ENCODE results near the gene NYNRIN.

NYNRIN gene

DNA sequence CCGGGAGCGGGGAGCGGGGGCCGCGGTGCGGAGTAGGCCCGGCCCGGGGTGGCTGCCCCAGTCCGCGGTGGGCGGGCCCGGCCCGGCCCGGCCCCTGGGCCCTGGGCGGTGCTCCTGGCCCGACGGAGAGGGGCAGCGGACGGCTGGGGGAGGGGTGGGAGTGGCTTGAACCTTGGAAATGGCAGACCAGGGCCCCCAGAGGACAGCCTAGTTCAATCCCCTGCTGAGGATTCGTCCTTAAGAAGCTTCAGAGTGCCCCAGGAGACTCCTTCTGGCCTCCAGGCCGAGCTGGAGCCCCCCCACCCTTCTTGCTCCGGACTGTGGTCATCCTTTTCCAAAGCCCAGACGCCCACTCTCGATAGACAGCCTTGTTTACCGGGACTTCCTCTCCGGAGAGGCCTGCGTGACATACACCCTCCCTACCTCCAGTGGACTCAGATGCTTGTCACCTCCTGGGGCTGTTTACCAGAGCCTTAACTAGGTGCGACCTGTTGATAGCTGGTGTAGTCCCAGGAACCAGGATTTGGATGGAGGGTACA is 31.4 kb downstream of the NYNRIN start:
- H3K4me3 ChIP-seq (ENCODE audit: low read depth, low read length), result peak overlapping the region; percentile 75

DNA sequence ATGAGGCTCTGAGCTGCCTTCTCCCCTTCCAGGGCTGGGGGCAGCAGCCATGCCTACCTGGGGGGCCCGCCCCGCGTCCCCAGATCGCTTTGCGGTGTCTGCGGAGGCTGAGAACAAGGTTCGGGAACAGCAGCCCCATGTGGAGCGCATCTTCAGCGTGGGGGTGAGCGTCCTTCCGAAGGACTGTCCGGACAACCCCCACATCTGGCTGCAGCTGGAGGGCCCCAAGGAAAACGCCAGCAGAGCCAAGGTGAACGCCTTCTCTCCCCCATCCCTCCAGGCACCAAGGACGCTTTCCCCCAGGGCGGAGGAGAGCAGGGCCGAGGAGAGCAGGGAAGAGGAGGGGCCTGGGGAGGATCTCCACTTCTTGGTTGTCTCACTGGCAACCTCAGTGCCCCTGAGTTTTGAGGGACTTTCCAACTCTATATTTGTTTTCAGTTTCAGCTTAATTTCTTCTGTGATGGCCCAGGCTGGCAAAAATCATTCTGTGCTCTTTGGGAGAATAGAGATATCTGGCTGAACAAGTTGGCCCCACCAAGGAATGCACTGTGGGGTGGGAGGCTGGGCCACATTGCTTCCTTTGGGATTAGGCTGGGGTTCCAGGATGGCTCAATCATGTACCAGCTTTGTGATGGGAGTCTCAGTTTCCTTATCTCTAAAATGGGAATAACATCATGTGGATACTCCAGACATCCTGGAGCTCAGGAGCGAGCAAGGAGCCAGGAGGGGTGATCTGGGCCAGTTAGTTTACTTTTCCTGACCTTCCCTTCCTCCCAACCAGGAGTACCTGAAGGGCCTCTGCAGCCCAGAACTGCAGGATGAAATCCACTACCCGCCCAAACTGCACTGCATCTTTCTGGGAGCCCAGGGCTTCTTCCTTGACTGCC is 32.1 kb downstream of the NYNRIN start:
- peak overlapping the region; percentile 75 for H3K4me3 ChIP-seq (ENCODE audit: low read depth, low read length)

DNA sequence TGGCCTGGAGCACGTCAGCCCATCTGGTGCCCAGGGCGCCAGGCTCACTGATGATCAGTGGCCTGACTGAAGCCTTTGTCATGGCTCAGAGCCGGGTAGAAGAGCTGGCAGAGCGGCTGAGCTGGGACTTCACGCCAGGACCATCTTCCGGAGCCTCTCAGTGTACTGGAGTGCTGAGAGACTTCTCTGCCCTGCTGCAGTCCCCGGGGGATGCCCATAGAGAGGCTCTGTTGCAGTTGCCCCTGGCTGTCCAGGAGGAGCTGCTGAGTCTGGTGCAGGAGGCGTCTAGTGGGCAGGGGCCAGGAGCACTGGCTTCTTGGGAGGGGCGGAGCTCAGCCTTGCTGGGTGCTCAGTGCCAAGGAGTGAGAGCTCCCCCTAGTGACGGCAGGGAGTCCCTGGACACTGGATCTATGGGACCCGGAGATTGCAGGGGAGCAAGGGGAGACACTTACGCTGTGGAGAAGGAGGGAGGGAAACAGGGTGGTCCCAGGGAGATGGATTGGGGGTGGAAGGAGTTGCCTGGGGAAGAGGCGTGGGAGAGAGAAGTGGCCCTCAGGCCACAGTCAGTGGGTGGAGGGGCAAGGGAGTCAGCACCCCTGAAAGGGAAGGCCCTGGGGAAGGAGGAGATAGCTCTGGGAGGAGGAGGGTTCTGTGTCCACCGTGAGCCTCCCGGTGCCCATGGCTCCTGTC is 32.9 kb downstream of the NYNRIN start:
- peak overlapping the region; percentile 4 for H3K4me3 ChIP-seq (ENCODE audit: low read depth, low read length)

DNA sequence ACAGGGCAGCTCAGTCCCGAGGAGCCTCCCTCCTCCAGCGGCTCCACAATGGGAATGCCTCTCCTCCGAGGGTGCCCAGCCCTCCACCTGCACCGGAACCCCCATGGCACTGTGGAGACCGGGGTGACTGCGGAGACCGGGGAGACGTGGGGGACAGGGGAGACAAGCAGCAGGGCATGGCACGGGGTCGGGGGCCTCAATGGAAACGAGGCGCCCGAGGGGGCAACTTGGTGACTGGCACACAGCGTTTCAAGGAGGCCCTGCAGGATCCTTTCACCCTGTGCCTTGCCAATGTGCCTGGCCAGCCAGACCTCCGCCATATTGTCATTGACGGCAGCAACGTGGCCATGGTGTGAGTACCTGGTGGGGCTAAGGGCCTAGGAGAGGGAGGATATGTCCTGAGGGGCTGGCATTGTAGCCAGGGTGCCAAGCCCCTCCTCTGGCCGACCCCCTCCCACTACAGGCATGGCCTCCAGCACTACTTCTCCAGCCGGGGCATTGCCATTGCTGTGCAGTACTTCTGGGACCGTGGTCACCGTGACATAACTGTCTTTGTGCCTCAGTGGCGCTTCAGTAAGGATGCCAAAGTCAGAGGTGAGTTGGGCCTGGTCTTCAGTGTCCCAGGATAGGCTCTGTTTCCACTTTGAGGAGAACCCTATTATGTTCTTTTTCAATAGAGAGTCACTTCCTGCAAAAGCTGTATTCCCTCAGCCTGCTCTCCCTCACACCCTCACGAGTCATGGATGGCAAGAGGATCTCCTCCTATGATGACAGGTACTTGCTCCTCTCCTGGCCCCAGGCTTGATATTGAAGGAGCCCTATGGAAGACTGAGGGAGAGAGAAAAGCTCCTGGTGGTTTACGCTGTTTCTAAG is 33.7 kb downstream of the NYNRIN start:
- no peak overlapping the region for H3K4me3 ChIP-seq (ENCODE audit: low read depth, low read length)

DNA sequence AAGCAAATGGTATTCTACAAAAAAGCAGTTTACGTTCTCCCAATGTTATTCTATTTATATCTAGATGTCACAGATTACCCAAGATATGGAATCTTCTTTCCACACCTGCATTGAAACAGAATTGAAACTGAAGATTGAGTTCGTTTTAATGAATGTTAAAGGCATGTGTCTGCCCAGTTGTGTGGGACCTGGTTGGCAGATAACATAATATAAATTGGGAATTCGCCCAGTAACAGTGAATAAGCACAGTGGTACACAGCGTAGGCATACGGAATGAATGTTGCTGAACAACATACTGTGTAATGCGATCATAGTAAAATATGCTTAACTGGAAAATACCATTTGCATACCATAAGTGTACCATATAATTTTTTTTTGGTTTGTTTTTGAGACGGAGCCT is 35.2 kb downstream of the NYNRIN start:
- H3K4me3 ChIP-seq (ENCODE audit: low read depth, low read length), result no peak overlapping the region

DNA sequence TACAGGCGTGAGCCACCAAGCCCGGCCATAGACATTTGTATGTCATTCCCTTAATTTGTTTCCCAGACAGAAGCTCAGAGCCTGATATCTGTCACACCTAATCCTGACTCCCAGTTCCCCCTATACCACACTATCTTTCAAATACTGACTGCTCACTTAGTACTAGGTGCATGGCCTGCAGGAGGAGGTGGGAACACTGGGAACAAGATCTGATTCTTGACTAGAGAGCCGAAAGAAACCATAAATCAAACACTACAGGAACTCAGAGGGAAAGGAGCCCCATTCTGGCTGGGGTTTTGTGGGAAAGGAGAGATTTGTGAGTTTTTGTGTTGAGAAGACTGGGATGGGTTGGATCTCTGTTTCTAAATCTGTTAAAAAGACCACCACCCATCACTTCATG is 35.9 kb downstream of the NYNRIN start:
- H3K4me3 ChIP-seq (ENCODE audit: low read depth, low read length), result no peak overlapping the region

DNA sequence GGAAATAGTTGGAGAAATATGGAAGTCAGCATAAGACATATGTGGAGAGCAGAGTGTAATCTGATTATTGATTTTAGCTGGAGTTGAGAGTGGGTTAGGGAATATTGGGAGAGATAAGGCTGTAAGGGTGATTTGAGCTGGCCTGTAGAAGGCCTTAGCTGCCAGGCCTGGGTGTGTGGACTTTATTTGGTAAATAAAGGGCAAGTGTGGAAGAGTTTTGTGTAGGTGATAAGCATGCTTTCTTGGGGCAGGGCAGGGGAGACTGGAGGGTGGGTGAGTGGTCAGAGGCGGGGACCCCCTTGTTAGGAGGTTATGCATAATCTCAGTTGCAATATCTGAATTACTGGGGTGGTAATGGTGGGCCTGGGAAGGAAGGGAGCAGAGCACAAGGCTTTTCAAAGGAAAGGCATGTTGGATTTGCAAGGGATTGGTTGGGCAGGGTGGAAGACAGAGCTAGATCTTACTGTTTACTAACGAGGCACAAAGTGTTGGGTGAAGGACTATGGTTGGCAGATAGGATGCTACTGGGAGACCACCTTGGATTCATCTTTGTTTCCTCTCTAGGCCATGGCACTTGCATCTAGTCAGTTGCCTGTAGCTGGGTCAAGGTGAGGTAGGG is 36.5 kb downstream of the NYNRIN start:
- H3K4me3 ChIP-seq (ENCODE audit: low read depth, low read length), result no peak overlapping the region

DNA sequence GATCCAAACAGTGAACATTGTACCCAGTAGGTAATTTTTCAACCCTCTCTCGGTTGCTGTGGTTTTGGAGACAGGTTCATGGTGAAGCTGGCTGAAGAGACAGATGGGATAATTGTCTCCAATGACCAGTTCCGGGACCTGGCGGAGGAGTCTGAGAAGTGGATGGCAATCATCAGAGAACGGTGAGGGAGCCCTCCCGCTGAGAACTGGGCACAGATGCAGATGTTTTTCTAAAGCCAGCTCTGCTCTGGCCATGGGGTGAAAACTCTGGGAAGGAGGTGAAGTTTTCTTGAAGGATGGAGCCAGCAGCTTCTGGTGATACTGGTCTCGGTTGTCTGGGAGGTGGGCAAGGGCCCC is 37.2 kb downstream of the NYNRIN start:
- no peak overlapping the region for H3K4me3 ChIP-seq (ENCODE audit: low read depth, low read length)

DNA sequence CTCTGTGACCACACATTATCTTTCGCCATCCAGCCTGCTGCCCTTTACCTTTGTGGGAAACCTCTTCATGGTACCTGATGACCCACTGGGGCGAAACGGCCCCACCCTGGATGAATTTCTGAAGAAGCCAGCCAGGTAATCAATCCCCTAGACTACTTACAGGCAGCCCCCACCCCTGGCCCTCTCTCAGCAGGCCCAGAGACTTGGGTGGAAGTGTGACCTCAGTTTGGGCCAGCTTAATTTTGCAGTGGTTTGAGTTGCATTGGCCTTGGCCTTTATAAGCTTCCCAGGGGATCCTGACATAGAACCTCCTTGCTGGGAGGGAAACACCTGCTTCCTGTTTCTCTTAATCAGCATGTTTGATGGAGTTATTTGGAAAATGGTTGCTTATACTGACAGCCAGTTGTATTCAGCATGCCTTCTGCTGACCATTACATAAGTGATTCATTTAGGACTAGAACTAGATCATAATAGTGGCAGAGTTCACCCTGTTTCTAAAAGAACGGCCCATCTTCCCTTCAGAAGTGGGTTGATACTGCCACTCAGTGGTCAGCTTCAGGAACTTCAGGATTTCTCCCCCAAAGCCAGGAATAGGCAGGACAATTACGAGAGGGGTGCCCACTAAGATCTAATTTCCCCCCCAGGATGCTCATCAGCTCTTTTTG is 37.7 kb downstream of the NYNRIN start:
- H3K4me3 ChIP-seq (ENCODE audit: low read depth, low read length), result no peak overlapping the region

DNA sequence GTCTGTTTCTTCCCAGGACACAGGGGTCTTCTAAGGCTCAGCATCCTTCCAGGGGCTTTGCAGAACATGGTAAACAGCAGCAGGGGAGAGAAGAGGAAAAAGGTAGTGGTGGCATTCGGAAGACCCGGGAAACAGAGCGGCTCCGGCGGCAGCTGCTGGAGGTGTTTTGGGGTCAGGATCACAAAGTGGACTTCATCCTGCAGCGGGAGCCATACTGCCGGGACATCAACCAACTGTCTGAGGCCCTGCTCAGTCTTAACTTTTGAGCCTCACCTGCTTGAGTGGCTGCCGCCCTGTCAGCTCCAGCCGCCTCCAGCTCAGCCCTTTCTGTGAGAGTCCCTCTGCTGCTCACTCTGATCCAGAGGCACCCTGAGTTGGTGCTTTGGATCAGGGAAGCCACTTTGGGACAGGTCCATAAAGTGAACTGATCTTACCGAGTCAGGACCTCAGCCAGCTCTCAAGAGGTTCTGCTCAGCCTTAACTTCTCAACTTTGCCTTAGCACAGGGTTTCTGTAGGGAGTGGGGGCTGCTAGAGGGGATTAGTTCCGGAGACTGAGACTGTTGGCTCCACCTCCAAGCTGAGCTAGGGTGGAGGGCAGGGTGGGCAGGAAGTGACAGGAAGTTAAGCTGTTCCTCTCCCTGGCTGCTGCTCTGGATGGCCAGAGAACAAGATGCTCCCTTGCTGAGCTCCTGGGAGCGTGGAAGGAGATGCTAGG is 38.4 kb downstream of the NYNRIN start:
- no peak overlapping the region for H3K4me3 ChIP-seq (ENCODE audit: low read depth, low read length)

DNA sequence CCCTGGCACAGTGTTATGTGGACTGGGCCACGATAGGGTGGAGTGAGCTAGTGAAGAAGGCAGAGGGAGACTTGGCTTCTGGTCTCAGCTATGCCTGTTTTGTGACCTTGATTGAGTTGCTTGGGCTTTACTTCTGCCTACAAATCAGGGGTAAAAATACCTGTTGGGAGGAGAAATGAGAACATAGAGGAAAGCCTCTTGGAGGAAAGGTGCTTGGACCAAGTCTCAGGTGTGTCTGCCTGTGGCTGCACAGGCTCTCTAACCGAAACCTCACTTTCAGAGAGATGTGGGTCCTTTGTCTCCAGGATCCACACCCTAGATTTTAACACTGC is 38.9 kb downstream of the NYNRIN start:
- no peak overlapping the region for H3K4me3 ChIP-seq (ENCODE audit: low read depth, low read length)

DNA sequence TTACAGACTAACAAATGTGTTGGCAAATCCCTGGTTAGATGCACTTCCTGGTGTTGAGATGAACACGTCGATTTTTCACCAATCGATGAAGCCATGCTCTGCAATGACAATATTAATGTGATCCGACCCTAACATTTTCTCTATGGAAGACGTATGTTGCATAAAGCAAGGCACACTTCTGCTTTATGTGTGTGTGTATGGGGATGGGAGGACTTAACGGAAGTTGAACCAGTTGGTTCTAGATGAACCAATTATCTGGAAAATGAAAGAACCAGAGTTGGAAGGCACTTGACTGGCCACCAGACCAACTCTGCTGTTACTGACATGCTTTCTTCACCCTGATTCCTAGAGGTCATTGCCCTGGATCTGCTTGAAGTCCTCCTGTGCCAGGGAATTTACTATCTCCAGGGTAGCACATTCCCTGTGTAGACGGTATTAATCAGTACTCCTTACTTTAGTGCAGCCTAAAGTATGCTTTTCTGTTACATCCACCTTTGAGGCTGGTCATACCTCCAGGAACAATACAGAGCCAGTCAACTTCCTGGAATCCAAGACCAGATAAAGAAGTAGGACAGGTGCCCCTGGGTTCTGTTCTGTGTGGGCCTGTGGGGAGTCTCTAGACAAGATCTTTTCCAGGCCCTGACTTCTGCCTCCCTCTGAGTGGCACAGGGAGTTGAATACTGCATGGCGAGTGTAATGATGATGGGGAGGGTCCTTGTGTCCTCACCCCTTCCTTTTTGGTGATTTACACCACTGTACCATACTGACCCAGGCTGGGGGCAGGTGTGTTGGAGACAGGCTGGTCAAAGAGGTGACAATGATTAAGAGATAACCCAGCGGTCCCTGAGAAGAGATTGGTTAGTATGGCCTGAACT is 39.7 kb downstream of the NYNRIN start:
- H3K4me3 ChIP-seq (ENCODE audit: low read depth, low read length), result no peak overlapping the region

DNA sequence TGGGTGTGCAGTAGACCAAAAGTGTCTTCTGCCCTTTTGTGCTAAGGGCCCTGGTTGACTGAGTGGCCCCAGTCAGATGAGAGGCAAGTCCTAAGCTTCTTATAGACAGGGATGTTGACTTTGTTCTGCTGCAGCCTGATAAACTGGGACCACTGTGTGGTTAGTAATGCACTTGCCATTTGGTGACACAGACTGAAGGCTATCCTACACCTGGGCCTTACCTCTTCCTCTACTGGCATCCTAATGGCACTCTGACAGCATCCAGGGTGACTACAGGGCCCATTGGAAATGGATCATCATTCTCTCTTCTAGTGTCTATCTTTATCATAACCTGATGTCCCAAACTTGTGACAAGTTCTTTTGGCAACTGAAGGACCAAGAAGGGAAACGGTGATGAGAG is 40.5 kb downstream of the NYNRIN start:
- H3K4me3 ChIP-seq (ENCODE audit: low read depth, low read length), result no peak overlapping the region

DNA sequence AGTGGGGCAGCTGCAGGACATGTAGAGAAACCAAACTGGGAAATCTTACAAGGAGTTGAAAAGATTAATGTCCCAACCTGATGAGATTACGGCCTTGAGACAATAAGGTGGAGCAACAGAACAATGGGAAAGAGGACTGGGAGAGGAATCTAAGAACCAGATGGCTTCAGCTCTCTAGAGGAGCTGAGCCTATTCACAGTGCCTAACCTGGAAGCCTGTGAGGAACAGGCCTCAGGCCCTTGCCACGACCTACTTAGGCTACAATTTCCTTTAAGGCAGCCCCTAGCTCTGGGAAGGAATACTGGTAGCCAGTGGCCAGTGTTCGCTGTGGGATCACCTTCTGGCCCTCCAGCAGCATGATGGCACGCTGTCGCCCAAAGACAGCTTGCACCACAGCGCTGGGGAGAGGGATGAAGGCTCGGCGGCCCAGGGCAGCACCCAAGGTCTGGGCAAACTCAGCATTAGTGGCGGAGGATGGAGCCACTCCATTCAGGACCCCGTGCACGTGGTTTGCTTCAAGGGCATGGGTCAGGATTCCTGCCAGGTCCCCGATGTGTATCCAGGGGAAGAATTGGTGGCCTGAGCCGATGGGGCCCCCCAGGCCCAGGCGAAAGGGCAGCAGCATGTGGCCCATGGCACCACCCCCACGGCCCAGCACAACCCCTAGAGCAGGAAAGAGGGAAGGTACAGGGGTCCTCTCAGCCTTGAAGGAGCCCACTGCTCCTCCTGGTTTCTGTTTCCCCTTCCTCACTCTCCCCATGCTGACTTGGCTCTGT is 41.2 kb downstream of the NYNRIN start:
- no peak overlapping the region for H3K4me3 ChIP-seq (ENCODE audit: low read depth, low read length)

DNA sequence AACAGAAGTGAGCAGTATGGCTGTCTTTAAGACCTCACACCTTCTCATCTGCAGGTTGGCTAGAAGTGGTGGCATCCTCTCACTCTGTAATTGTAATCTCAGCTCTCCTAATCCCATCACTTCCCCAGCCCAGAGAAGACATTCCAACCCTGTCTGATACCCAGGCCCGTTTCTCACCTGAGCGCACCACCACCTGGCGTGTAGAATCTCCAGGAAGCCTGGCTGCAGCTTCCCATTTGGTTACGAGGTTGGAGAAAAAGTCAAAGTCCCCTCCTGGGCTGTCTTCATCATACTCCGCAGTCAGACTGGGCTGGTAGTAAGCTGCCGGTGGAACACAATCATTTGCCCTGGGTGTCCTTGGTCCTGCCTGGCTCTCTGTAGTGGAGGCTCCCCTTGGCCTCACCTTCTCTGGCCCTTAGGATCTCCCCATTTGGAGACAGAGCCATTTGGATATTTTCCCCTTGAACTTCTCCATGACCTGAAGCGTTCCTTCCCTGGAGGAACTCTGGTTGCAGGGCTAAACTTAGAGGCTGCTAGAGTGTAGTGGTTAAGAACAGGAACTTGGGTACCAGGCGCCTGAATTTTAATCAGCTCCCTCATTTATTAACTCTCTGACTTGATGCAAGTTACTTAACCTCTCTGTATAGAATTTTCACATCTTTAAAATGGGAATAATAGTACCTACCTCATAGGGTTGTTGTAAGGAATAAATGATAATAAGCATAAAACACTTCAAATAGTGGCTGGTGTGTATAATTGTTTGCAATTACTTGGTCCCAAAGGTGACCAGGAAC is 42.0 kb downstream of the NYNRIN start:
- H3K4me3 ChIP-seq (ENCODE audit: low read depth, low read length), result no peak overlapping the region

DNA sequence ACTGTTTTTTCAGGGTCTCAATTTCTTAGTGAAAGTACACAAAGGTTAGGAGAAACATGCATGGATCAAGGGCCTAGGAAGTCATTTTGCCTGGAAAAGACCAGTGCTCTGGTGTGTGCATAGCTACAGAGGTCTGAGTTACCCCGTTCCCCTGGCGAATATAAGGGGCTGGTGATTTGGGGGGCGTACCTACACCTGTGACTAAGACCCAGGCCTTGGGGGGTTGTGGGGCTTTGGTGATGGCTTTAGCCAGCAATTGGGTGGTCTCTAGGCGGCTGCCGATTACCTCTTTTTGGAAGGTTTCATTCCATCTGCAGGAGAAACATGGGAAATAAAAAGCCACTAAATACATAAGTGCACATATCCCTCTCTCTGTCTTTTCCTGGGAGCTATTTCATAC is 42.7 kb downstream of the NYNRIN start:
- peak overlapping the region; percentile 89 for H3K4me3 ChIP-seq (ENCODE audit: low read depth, low read length)

DNA sequence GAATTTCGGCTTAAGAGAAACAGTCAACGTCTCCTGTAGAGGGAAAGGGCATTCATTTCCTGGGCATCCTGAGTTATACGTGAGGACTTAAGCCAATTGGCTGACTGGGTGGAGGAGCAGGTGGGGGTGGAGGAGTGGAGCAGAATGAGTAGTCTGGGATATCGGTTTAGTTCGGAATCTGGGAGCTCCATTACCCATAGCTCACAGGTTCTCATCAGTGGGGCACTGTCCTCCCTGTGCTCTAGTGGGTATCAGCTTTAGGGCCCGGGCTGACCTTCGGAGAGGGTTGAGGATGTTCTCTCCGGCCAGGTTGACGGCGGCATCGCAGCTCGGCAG is 43.1 kb downstream of the NYNRIN start:
- H3K4me3 ChIP-seq (ENCODE audit: low read depth, low read length), result peak overlapping the region; percentile 89
